Measurements from ENCODE around the gene PIGV.
"Not testable (repeated sequence)": the region's sequence is repeated elsewhere in the genome, so short reads cannot be mapped to it uniquely, and the experiment has no call there.

PIGV gene

GRCh38 chr1:26792924-26793323 is 5.2 kb downstream of the PIGV start:
- DNase-seq (ENCODE audit: low read depth) = no peak

- no peak for DNase-seq (ENCODE audit: low read depth)
Measured at GRCh38 chr1:26794391-26794790, 6.6 kb downstream of the PIGV start.

- no peak for DNase-seq (ENCODE audit: low read depth)
Measured at GRCh38 chr1:26797627-26798026, 9.9 kb downstream of the PIGV start.

GRCh38 chr1:26799479-26800142 is 11.9 kb downstream of the PIGV start:
- DNase-seq (ENCODE audit: low read depth) = no peak

- DNase-seq (ENCODE audit: low read depth) = not testable (repeated sequence)
Measured at GRCh38 chr1:26803932-26804331, 16.2 kb downstream of the PIGV start.

GRCh38 chr1:26810105-26810504 is 22.4 kb downstream of the PIGV start:
- DNase-seq (ENCODE audit: low read depth) = not testable (repeated sequence)

- DNase-seq (ENCODE audit: low read depth) = no peak
Measured at GRCh38 chr1:26811057-26811456, 23.3 kb downstream of the PIGV start.

- DNase-seq (ENCODE audit: low read depth) = no peak
Measured at GRCh38 chr1:26811708-26812107, 24.0 kb downstream of the PIGV start.

- no peak for DNase-seq (ENCODE audit: low read depth)
Measured at GRCh38 chr1:26814377-26814776, 26.6 kb downstream of the PIGV start.

GRCh38 chr1:26814893-26815292 is 27.1 kb downstream of the PIGV start:
- DNase-seq (ENCODE audit: low read depth) = no peak

GRCh38 chr1:26820784-26821269 is 33.1 kb downstream of the PIGV start:
- no peak for DNase-seq (ENCODE audit: low read depth)

- DNase-seq (ENCODE audit: low read depth) = no peak
Measured at GRCh38 chr1:26822737-26823395, 35.1 kb downstream of the PIGV start.

GRCh38 chr1:26824731-26825130 is 37.0 kb downstream of the PIGV start:
- no peak for DNase-seq (ENCODE audit: low read depth)

- DNase-seq (ENCODE audit: low read depth) = peak; percentile 64
Measured at GRCh38 chr1:26826261-26827105, 38.7 kb downstream of the PIGV start, which contains the start of gene ZDHHC18. Gene ZDHHC18, plus strand, starts transcription at chr1:26826688. Its CDS starts 117 bp downstream, at chr1:26826805.

- no peak for DNase-seq (ENCODE audit: low read depth)
Measured at GRCh38 chr1:26827106-26827604, 39.4 kb downstream of the PIGV start.

GRCh38 chr1:26827663-26828062 is 39.9 kb downstream of the PIGV start:
- no peak for DNase-seq (ENCODE audit: low read depth)

GRCh38 chr1:26828411-26828991 is 40.8 kb downstream of the PIGV start:
- DNase-seq (ENCODE audit: low read depth) = no peak

- DNase-seq (ENCODE audit: low read depth) = no peak
Measured at GRCh38 chr1:26829184-26829911, 41.6 kb downstream of the PIGV start.

GRCh38 chr1:26831059-26831458 is 43.3 kb downstream of the PIGV start:
- no peak for DNase-seq (ENCODE audit: low read depth)

- DNase-seq (ENCODE audit: low read depth) = no peak
Measured at GRCh38 chr1:26831546-26832248, 43.9 kb downstream of the PIGV start.

All from stimulated activated CD8-positive, alpha-beta memory T cell treated with anti-CD3 and anti-CD28 coated beads, Interleukin-12 subunit alpha, Interleukin-12 subunit beta, amount 100 ng/mL, for 4 hours (primary cell).